Activated CD4-positive, CD25-positive, alpha-beta regulatory T cell (primary cell): ENCODE measurements around the gene PLCG1.

Experiments used
- DNase-seq, 4 experiments: peaks; one replicate each; lab custom pipeline; 2025; lab: John Stamatoyannopoulos, UW

Gene PLCG1

GRCh38 chr20:41142245-41142644 lies 4.9 kb downstream of the PLCG1 start:
- DNase-seq, result no peak

- no peak for DNase-seq
These were observed 5.6 kb downstream of the PLCG1 start for GRCh38 chr20:41142919-41143318.

- DNase-seq, result no peak
These were observed 6.0 kb downstream of the PLCG1 start for GRCh38 chr20:41143354-41143753.

- no peak for DNase-seq
These were observed 8.0 kb downstream of the PLCG1 start for GRCh38 chr20:41145317-41145716.

- DNase-seq, result no peak
These were observed 8.7 kb downstream of the PLCG1 start for GRCh38 chr20:41145821-41146620.

- no peak for DNase-seq
These were observed 10.4 kb downstream of the PLCG1 start for GRCh38 chr20:41147767-41148191.

- DNase-seq, result no peak
These were observed 11.6 kb downstream of the PLCG1 start for GRCh38 chr20:41148942-41149341.

GRCh38 chr20:41150664-41151063 lies 13.3 kb downstream of the PLCG1 start:
- DNase-seq, result no peak

GRCh38 chr20:41151134-41151869 lies 14.0 kb downstream of the PLCG1 start:
- no peak for DNase-seq

- DNase-seq, result no peak
These were observed 14.9 kb downstream of the PLCG1 start for GRCh38 chr20:41152108-41152757.

- no peak for DNase-seq
These were observed 17.3 kb downstream of the PLCG1 start for GRCh38 chr20:41154436-41155176.

GRCh38 chr20:41155261-41155660 lies 17.9 kb downstream of the PLCG1 start:
- DNase-seq, result no peak

- DNase-seq, result no peak
These were observed 20.8 kb downstream of the PLCG1 start for GRCh38 chr20:41158082-41158625.

- DNase-seq, result no peak
These were observed 22.2 kb downstream of the PLCG1 start for GRCh38 chr20:41159547-41159946.

- DNase-seq, result no peak
These were observed 23.3 kb downstream of the PLCG1 start for GRCh38 chr20:41160686-41161085.

GRCh38 chr20:41161886-41162285 lies 24.5 kb downstream of the PLCG1 start:
- no peak for DNase-seq

GRCh38 chr20:41162396-41162795 lies 25.1 kb downstream of the PLCG1 start:
- DNase-seq, result no peak

- DNase-seq, result no peak
These were observed 26.5 kb downstream of the PLCG1 start for GRCh38 chr20:41163821-41164220.

GRCh38 chr20:41165001-41165882 lies 27.9 kb downstream of the PLCG1 start:
- DNase-seq, result no peak

GRCh38 chr20:41166201-41167117 lies 29.1 kb downstream of the PLCG1 start:
- no peak for DNase-seq
